ENCODE measurements around the gene ZNF770.

- TF ChIP-seq CTCF (conservative IDR thresholded peaks at IDR 0.05; ENCODE audit: low read depth in 2 of 2), result no peak
- TF ChIP-seq EZH2phosphoT487 (IDR thresholded peaks at IDR 0.05; ENCODE audit: unreplicated experiment), result no peak
Measured at GRCh38 chr15:35019404-35020327, 31.6 kb upstream of the ZNF770 start.
